ENCODE data around the gene VWF. TPM values are rescaled to one million over a fixed set of nuclear protein-coding genes. Genes with fewer than 3 reads are reported as not detected.

VWF gene
- total and polyA plus RNA-seq, 2 of the 4 experiments (the other 2 are of a cell fraction): under 0.01 to 0.09 TPM

- Histone ChIP-seq H3K23ac (ENCODE audit: low read depth, low read length) (no peak overlapping the region), H3K9me3 (ENCODE audit: control insufficient read depth, insufficient read depth, low read length) (no peaks in the 10 kb centered on the region), H4K91ac (ENCODE audit: insufficient read depth, low read depth, low read length) (no peak overlapping the region), H3K4me3 (ENCODE audit: insufficient read depth, low read depth, low read length) (no peak overlapping the region), H2BK20ac (ENCODE audit: low read depth, low read length) (no peak overlapping the region), H4K20me1 (ENCODE audit: insufficient read depth, low read length) (no peaks in the 10 kb centered on the region), H3K9ac (ENCODE audit: low read depth, low read length) (no peak overlapping the region), H2BK120ac (ENCODE audit: low read depth, low read length) (no peak overlapping the region), H3K4me1 (ENCODE audit: control insufficient read depth, insufficient read depth, low read length) (no peaks in the 10 kb centered on the region), H3K79me1 (ENCODE audit: low read depth in 1 of 2, low read length in 2 of 2) (no peaks in the 10 kb centered on the region), H3K14ac (replicated peaks; ENCODE audit: low read depth, low read length) (no peak overlapping the region), H2AFZ (replicated peaks; ENCODE audit: low read length, poor library complexity) (no peak overlapping the region), H3K36me3 (ENCODE audit: control insufficient read depth, insufficient read depth, low read length) (no peaks in the 10 kb centered on the region), H3K27me3 (ENCODE audit: control insufficient read depth, insufficient read depth, low read length) (peaks cover 18% of the 10 kb centered on the region), H2AK9ac (replicated peaks; ENCODE audit: low read depth, low read length, poor library complexity) (no peak overlapping the region), H2BK5ac (ENCODE audit: low read depth, low read length, poor library complexity, severe bottlenecking) (no peak overlapping the region), H2BK15ac (ENCODE audit: low read depth, low read length) (no peak overlapping the region), H3K18ac (ENCODE audit: low read depth, low read length) (no peak overlapping the region), H3K56ac (ENCODE audit: extremely low read depth, insufficient read depth, low read length) (no peak overlapping the region), H4K8ac (ENCODE audit: low read depth in 2 of 2, low read length in 2 of 2) (no peak overlapping the region), H4K5ac (ENCODE audit: low read depth, low read length) (no peak overlapping the region), H2AK5ac (ENCODE audit: low read depth, low read length) (no peak overlapping the region), H3K9me1 (ENCODE audit: insufficient read depth, low read length) (no peaks in the 10 kb centered on the region), H3K4me2 (ENCODE audit: low read depth, low read length) (no peak overlapping the region), H3K27ac (ENCODE audit: insufficient read depth, low read length) (no peak overlapping the region), H3K4ac (ENCODE audit: low read depth, low read length) (no peak overlapping the region)
- POLR2A ChIA-PET (ENCODE audit: unreplicated experiment): no interaction called here
- 80% methylated on average over 1 of the region's 10 CpGs; no CpG with 5 or more reads in 1 of the 2 experiments for WGBS, 2 experiments (ENCODE audit: extremely low coverage in 2 of 2, insufficient read length in 1 of 2)
- TF ChIP-seq POLR2A (IDR thresholded peaks at IDR 0.05; ENCODE audit: low read depth, low read length): no peak
- TF ChIP-seq CEBPB (IDR thresholded peaks at IDR 0.05; ENCODE audit: low read depth, low read length): no peak
- TF ChIP-seq MAZ (IDR thresholded peaks at IDR 0.05; ENCODE audit: borderline replicate concordance, low read depth, low read length): no peak
- no peak for TF ChIP-seq MXI1 (IDR thresholded peaks at IDR 0.05; ENCODE audit: borderline replicate concordance, low read depth, low read length)
- TF ChIP-seq BHLHE40 (IDR thresholded peaks at IDR 0.05; ENCODE audit: low read depth, low read length): no peak
- TF ChIP-seq NFE2L2 (IDR thresholded peaks at IDR 0.05; ENCODE audit: low read depth, low read length): no peak
- BruUV-seq (replicated peaks): no TSS peak
- in situ Hi-C loops (cut with MboI; ENCODE audit: low sequenced_read_pairs): no loop called here
- intact Hi-C loops (cut with micrococcal nuclease): no loop called here
- DNase-seq (no peak), ATAC-seq (ENCODE audit: low read depth) (no peak)
- dilution Hi-C loops (cut with HindIII; ENCODE audit: low sequenced_read_pairs, unreplicated experiment): no loop called here
- CTCF ChIA-PET: no interaction called here
These were observed 216.7 kb downstream of the VWF start for GRCh38 chr12:5907807-5908206.

Data from IMR-90 (cell line).